Amniotic epithelial cell (primary cell): ENCODE measurements around the gene ST6GAL1.
"Not testable (repeated sequence)": the region's sequence is repeated elsewhere in the genome, so short reads cannot be mapped to it uniquely, and the experiment has no call there.

ENCODE experiments used
- DNase-seq: peaks from one replicate; pipeline ENCODE4 v3.0.0-alpha.2; 2010; ENCODE audit warnings: low read depth

Gene ST6GAL1

GRCh38 chr3:187046033-187046432 lies 115.7 kb downstream of the ST6GAL1 start:
- no peak for DNase-seq

- DNase-seq, result no peak
Measured at GRCh38 chr3:187049462-187050101, 119.3 kb downstream of the ST6GAL1 start.

- DNase-seq, result no peak
Measured at GRCh38 chr3:187051066-187051465, 120.7 kb downstream of the ST6GAL1 start.

- DNase-seq, result peak; percentile 6
Measured at GRCh38 chr3:187051724-187052366, 121.5 kb downstream of the ST6GAL1 start.

GRCh38 chr3:187052427-187052826 lies 122.1 kb downstream of the ST6GAL1 start:
- DNase-seq, result not testable (repeated sequence)

- DNase-seq, result not testable (repeated sequence)
Measured at GRCh38 chr3:187054433-187054832, 124.1 kb downstream of the ST6GAL1 start.

- not testable (repeated sequence) for DNase-seq
Measured at GRCh38 chr3:187057803-187058202, 127.5 kb downstream of the ST6GAL1 start.

- no peak for DNase-seq
Measured at GRCh38 chr3:187061748-187062147, 131.4 kb downstream of the ST6GAL1 start.

- peak; percentile 95 for DNase-seq
Measured at GRCh38 chr3:187062526-187063177, 132.3 kb downstream of the ST6GAL1 start.

GRCh38 chr3:187063286-187064121 lies 133.2 kb downstream of the ST6GAL1 start:
- peak; percentile 69 for DNase-seq

- peak; percentile 69 for DNase-seq
Measured at GRCh38 chr3:187064210-187065115, 134.1 kb downstream of the ST6GAL1 start.

GRCh38 chr3:187066228-187066995 lies 136.1 kb downstream of the ST6GAL1 start:
- DNase-seq, result peak; percentile 54

GRCh38 chr3:187068787-187069186 lies 138.5 kb downstream of the ST6GAL1 start:
- DNase-seq, result no peak

- DNase-seq, result no peak
Measured at GRCh38 chr3:187069857-187070516, 139.7 kb downstream of the ST6GAL1 start.

GRCh38 chr3:187072102-187072501 lies 141.8 kb downstream of the ST6GAL1 start:
- DNase-seq, result no peak

- DNase-seq, result no peak
Measured at GRCh38 chr3:187072511-187072910, 142.2 kb downstream of the ST6GAL1 start.

- no peak for DNase-seq
Measured at GRCh38 chr3:187073581-187074098, 143.3 kb downstream of the ST6GAL1 start.

- no peak for DNase-seq
Measured at GRCh38 chr3:187074846-187075245, 144.5 kb downstream of the ST6GAL1 start.

- DNase-seq, result no peak
Measured at GRCh38 chr3:187076297-187076696, 146.0 kb downstream of the ST6GAL1 start.

- DNase-seq, result no peak
Measured at GRCh38 chr3:187077085-187077484, 146.8 kb downstream of the ST6GAL1 start.
